Panc1 (cell line): ENCODE data around the gene TNNI3K. TPM values are rescaled to one million over a fixed set of nuclear protein-coding genes. Genes with fewer than 3 reads are reported as not detected.

Experiments
- ATAC-seq: fragments of 200-7000 bp; cut with Tn5 transposase; 2 replicates; pipeline ENCODE4 v1.9.1; 2020; ENCODE audit warnings: mild to moderate bottlenecking, moderate library complexity
- BruUV-seq: library from RNA; stranded (reverse); fragments of 400-500 nt; replicated peaks from 2 replicates; lab custom pipeline; 2021; lab: Mats Ljungman, UMichigan
- CTCF ChIA-PET: fragments of 300-600 bp; sonication (Branson Sonifier 250); formaldehyde crosslinking; loops from one replicate; lab custom pipeline; 2022; ENCODE audit warnings: antibody characterized with exemption; lab: Charles Lee
- POLR2A ChIA-PET: fragments of 300-600 bp; sonication (Branson Sonifier 250); formaldehyde crosslinking; loops from one replicate; lab custom pipeline; 2022; ENCODE audit warnings: antibody characterized with exemption; lab: Charles Lee
- DNase-seq: peaks from one replicate; pipeline ENCODE4 v3.0.0-alpha.2; 2010; ENCODE audit warnings: low read depth, low spot score
- H3K27ac ChIP-seq: 2 replicates; pipeline ENCODE4 v1.5.1; 2011; ENCODE audit warnings: mild to moderate bottlenecking, low read length, inconsistent platforms
- H3K27me3 ChIP-seq: fragments of 200-500 bp; sonication (Bioruptor generic); 2 replicates; pipeline ENCODE4 v1.6.0; 2014; ENCODE audit warnings: low read length, inconsistent platforms; ENCODE audit not compliant: control insufficient read depth, insufficient read depth
- H3K36me3 ChIP-seq: fragments of 200-500 bp; sonication (Bioruptor generic); 2 replicates; pipeline ENCODE4 v1.5.1; 2014; ENCODE audit warnings: inconsistent platforms, mild to moderate bottlenecking, low read length, moderate library complexity; ENCODE audit not compliant: control insufficient read depth, insufficient read depth
- H3K4me1 ChIP-seq: 2 replicates; pipeline ENCODE4 v1.5.1; 2011; ENCODE audit warnings: inconsistent platforms, mild to moderate bottlenecking, low read length, moderate library complexity; ENCODE audit not compliant: control insufficient read depth, insufficient read depth
- H3K4me3 ChIP-seq, 2 experiments: 2 replicates each; pipeline ENCODE4 v1.5.1; 2011 to 2012; ENCODE audit warnings: low read depth in 2 of 2, low read length in 2 of 2, mild to moderate bottlenecking in 2 of 2, inconsistent platforms in 1 of 2, moderate library complexity in 1 of 2
- H3K9me3 ChIP-seq: fragments of 200-500 bp; sonication (Bioruptor generic); 2 replicates; pipeline ENCODE4 v1.5.1; 2014; ENCODE audit warnings: low read depth, mild to moderate bottlenecking, inconsistent platforms, low read length, moderate library complexity; ENCODE audit not compliant: control insufficient read depth, insufficient read depth
- POLR2AphosphoS5 ChIP-seq: IDR thresholded peaks from 2 replicates; pipeline ENCODE4 v1.6.1; 2012; ENCODE audit warnings: mild to moderate bottlenecking, low read depth, low read length, moderate library complexity
- SIN3A ChIP-seq: IDR thresholded peaks from 2 replicates; pipeline ENCODE4 v1.6.1; 2012; ENCODE audit warnings: low read depth, mild to moderate bottlenecking, low read length, moderate library complexity, borderline replicate concordance; ENCODE audit not compliant: insufficient read depth
- TCF7L2 ChIP-seq: IDR thresholded peaks from 2 replicates; pipeline ENCODE4 v1.6.1; 2011; ENCODE audit warnings: mild to moderate bottlenecking, low read depth, low read length, inconsistent platforms
- in situ Hi-C: cut with HindIII; loops from 2 replicates; pipeline ENCODE4 v1.10.0; 2016; ENCODE audit warnings: low sequenced_read_pairs, low pct_unique_long_range_greater_than_20kb
- intact Hi-C: fragments of 100-400 bp; cut with micrococcal nuclease; formaldehyde crosslinking; loops from one replicate; pipeline ENCODE4 v1.10.0; 2022; ENCODE audit not compliant: unreplicated experiment
- total RNA-seq: library from RNA; stranded (reverse); gene quantifications from one replicate; pipeline ENCODE4 v1.2.1, GENCODE V29; 2021; ENCODE audit not compliant: unreplicated experiment
- TF ChIP-seq, protein P1 (sequence below), 2 experiments: IDR thresholded peaks; 2 replicates each; pipeline ENCODE4 v1.6.1; 2011 to 2012; ENCODE audit warnings: low read depth in 2 of 2, control low read depth in 1 of 2, low read length in 1 of 2, mild to moderate bottlenecking in 1 of 2, moderate library complexity in 1 of 2; ENCODE audit not compliant: insufficient read depth in 1 of 2
- TF ChIP-seq, protein P2 (sequence below): fragments of 450-650 bp; IDR thresholded peaks from 2 replicates; pipeline ENCODE4 v1.5.1; 2017; ENCODE audit warnings: mild to moderate bottlenecking

The TNNI3K gene
- total RNA-seq, 1 experiment from 2014 or later, result not detected

DNA sequence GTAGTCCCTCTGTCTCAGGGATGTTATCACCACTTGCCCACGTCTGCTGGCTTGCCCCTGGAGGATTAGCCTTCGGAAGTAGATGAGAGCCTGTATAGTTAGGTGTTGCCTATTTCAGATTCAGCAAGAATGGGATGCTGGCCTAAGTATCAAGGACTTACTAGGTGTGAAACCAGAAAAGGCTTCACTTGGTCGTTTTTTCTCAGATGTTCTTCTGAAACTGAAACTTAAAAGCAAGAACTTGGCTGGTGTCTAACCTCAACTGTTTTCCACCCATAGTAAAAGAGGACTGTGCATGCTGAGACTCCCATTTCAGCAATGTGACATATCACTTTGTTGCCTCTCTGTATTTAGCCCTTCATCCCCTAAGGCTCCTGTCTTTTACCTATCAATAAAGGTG lies 344.2 kb downstream of the TNNI3K start:
- TF ChIP-seq POLR2AphosphoS5, result no peak
- TF ChIP-seq, protein P1, sequence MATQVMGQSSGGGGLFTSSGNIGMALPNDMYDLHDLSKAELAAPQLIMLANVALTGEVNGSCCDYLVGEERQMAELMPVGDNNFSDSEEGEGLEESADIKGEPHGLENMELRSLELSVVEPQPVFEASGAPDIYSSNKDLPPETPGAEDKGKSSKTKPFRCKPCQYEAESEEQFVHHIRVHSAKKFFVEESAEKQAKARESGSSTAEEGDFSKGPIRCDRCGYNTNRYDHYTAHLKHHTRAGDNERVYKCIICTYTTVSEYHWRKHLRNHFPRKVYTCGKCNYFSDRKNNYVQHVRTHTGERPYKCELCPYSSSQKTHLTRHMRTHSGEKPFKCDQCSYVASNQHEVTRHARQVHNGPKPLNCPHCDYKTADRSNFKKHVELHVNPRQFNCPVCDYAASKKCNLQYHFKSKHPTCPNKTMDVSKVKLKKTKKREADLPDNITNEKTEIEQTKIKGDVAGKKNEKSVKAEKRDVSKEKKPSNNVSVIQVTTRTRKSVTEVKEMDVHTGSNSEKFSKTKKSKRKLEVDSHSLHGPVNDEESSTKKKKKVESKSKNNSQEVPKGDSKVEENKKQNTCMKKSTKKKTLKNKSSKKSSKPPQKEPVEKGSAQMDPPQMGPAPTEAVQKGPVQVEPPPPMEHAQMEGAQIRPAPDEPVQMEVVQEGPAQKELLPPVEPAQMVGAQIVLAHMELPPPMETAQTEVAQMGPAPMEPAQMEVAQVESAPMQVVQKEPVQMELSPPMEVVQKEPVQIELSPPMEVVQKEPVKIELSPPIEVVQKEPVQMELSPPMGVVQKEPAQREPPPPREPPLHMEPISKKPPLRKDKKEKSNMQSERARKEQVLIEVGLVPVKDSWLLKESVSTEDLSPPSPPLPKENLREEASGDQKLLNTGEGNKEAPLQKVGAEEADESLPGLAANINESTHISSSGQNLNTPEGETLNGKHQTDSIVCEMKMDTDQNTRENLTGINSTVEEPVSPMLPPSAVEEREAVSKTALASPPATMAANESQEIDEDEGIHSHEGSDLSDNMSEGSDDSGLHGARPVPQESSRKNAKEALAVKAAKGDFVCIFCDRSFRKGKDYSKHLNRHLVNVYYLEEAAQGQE (IDR thresholded peaks at IDR 0.05; ENCODE audit: insufficient read depth in 1 of 2, low read depth in 2 of 2, low read length in 1 of 2), result no peak
- TF ChIP-seq TCF7L2, result no peak
- no peak overlapping the region for H3K4me3 ChIP-seq
- H3K9me3 ChIP-seq, result no peaks in the 10 kb centered on the region
- in situ Hi-C loops (no loop called here), intact Hi-C loops (no loop called here)
- no peaks in the 10 kb centered on the region for H3K36me3 ChIP-seq
- POLR2A ChIA-PET, result interaction anchor here (0.7 kb wide), 1 partner anchor 8 kb away, joined by 5 read pairs; no protein-coding TSS in a partner anchor
- H3K4me1 ChIP-seq, result no peaks in the 10 kb centered on the region
- CTCF ChIA-PET, result no interaction called here
- no peaks in the 10 kb centered on the region for H3K27me3 ChIP-seq
- BruUV-seq, result no TSS peak
- ATAC-seq, result no peak
- H3K27ac ChIP-seq, result no peak overlapping the region
- no peak for DNase-seq

DNA sequence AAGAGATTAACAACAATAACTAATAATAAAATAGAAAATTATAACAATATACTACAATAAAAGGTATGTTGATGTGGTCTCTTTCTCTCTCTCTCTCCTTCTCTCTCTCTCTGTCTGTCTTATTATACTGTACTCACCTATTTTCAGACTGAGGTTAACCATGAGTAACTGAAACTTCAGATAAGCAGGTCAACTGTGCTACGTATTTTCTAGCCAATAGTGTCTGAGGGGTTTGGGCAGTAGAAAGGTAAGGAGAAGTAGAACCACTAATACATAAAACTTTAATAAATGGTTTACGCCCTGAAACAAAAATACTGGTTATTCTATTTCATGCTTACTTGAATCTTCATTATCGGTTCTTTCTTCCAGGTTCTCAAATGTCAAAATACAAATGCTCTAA lies 348.2 kb downstream of the TNNI3K start:
- H3K4me1 ChIP-seq, result no peaks in the 10 kb centered on the region
- BruUV-seq, result no TSS peak
- no peak for DNase-seq
- peaks cover 3% of the 10 kb centered on the region; the same call in 1 of the 2 replicates for H3K9me3 ChIP-seq
- no peaks in the 10 kb centered on the region for H3K36me3 ChIP-seq
- ChIA-PET POLR2A (no interaction called here), CTCF (no interaction called here)
- H3K4me3 ChIP-seq, result no peak overlapping the region
- intact Hi-C loops (no loop called here), in situ Hi-C loops (no loop called here)
- no peaks in the 10 kb centered on the region for H3K27me3 ChIP-seq
- TF ChIP-seq SIN3A (no peak), POLR2AphosphoS5 (no peak), TCF7L2 (no peak)
- TF ChIP-seq, protein P1 (IDR thresholded peaks at IDR 0.05; ENCODE audit: insufficient read depth in 1 of 2, low read depth in 2 of 2, low read length in 1 of 2), result no peak
- TF ChIP-seq, protein P2, sequence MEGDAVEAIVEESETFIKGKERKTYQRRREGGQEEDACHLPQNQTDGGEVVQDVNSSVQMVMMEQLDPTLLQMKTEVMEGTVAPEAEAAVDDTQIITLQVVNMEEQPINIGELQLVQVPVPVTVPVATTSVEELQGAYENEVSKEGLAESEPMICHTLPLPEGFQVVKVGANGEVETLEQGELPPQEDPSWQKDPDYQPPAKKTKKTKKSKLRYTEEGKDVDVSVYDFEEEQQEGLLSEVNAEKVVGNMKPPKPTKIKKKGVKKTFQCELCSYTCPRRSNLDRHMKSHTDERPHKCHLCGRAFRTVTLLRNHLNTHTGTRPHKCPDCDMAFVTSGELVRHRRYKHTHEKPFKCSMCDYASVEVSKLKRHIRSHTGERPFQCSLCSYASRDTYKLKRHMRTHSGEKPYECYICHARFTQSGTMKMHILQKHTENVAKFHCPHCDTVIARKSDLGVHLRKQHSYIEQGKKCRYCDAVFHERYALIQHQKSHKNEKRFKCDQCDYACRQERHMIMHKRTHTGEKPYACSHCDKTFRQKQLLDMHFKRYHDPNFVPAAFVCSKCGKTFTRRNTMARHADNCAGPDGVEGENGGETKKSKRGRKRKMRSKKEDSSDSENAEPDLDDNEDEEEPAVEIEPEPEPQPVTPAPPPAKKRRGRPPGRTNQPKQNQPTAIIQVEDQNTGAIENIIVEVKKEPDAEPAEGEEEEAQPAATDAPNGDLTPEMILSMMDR, result no peak
- H3K27ac ChIP-seq, result no peak overlapping the region
- no peak for ATAC-seq
